Common myeloid progenitor, CD34-positive (primary cell): ENCODE measurements around the gene CDK14.

ENCODE experiments used
- CTCF ChIA-PET: fragments of 350-600 bp; sonication (Branson Sonifier 250); formaldehyde crosslinking; loops from one replicate; lab custom pipeline; 2021; ENCODE audit warnings: antibody characterized with exemption; lab: Charles Lee
- POLR2A ChIA-PET: fragments of 350-600 bp; sonication (Branson Sonifier 250); formaldehyde crosslinking; loops from one replicate; lab custom pipeline; 2021; ENCODE audit warnings: antibody characterized with exemption; lab: Charles Lee
- DNase-seq, 3 donors: peaks; one replicate each; pipeline versions ENCODE4 v3.0.0 to v3.0.0-alpha.2; 2013
- H3K27ac ChIP-seq, 2 experiments: 1 replicate in 1 of 2; 2 replicates in 1 of 2; pipeline ENCODE4 v1.7.0; 2013; ENCODE audit warnings: inconsistent platforms in 2 of 2, low read length in 2 of 2, mild to moderate bottlenecking in 2 of 2, low read depth in 1 of 2, moderate library complexity in 1 of 2; ENCODE audit not compliant: severe bottlenecking in 2 of 2, insufficient read depth in 1 of 2, poor library complexity in 1 of 2
- H3K27me3 ChIP-seq, 5 experiments: replicated peaks in 2 of 5; 1 replicate in 3 of 5; 2 replicates in 2 of 5; pipeline versions ENCODE4 v1.6.1 to v1.7.0; 2013; ENCODE audit warnings: low read length in 4 of 5, mild to moderate bottlenecking in 2 of 5, moderate library complexity in 2 of 5, inconsistent platforms in 1 of 5; ENCODE audit not compliant: insufficient read depth in 5 of 5, control insufficient read depth in 4 of 5
- H3K36me3 ChIP-seq, 4 experiments: 1 replicate in 2 of 4; 2 replicates in 2 of 4; pipeline versions ENCODE4 v1.6.1 to v1.7.0; 2013; ENCODE audit warnings: low read length in 3 of 4, control low read depth in 1 of 4, mild to moderate bottlenecking in 1 of 4; ENCODE audit not compliant: control insufficient read depth in 4 of 4, insufficient read depth in 4 of 4
- H3K4me1 ChIP-seq, 4 experiments: 1 replicate in 3 of 4; 2 replicates in 1 of 4; pipeline versions ENCODE4 v1.6.1 to v1.7.1; 2013; ENCODE audit warnings: low read length in 3 of 4, mild to moderate bottlenecking in 3 of 4, control low read depth in 1 of 4, inconsistent platforms in 1 of 4, moderate library complexity in 1 of 4; ENCODE audit not compliant: control insufficient read depth in 4 of 4, insufficient read depth in 4 of 4; ENCODE audit errors: control extremely low read depth in 1 of 4
- H3K4me3 ChIP-seq, 7 experiments: 1 replicate in 4 of 7; 2 replicates in 3 of 7; pipeline versions ENCODE4 v1.5.1 to v1.7.0; 2013; ENCODE audit warnings: mild to moderate bottlenecking in 7 of 7, low read length in 6 of 7, moderate library complexity in 6 of 7, inconsistent platforms in 2 of 7, low read depth in 2 of 7, control low read depth in 1 of 7; ENCODE audit not compliant: insufficient read depth in 4 of 7, control insufficient read depth in 1 of 7; ENCODE audit errors: extremely low read depth in 1 of 7
- H3K9me3 ChIP-seq, 5 experiments: 1 replicate in 4 of 5; 2 replicates in 1 of 5; pipeline versions ENCODE4 v1.6.1 to v1.7.1; 2013; ENCODE audit warnings: low read length in 4 of 5, mild to moderate bottlenecking in 2 of 5, inconsistent platforms in 1 of 5, low read depth in 1 of 5, moderate library complexity in 1 of 5; ENCODE audit not compliant: control insufficient read depth in 4 of 5, insufficient read depth in 2 of 5; ENCODE audit errors: control extremely low read depth in 1 of 5
- WGBS: methylation state at CpG from one replicate; pipeline ENCODE4 v1.1.5; 2013; ENCODE audit not compliant: insufficient coverage; 5-methylcytosine and 5-hydroxymethylcytosine counted together

CDK14 gene

DNA sequence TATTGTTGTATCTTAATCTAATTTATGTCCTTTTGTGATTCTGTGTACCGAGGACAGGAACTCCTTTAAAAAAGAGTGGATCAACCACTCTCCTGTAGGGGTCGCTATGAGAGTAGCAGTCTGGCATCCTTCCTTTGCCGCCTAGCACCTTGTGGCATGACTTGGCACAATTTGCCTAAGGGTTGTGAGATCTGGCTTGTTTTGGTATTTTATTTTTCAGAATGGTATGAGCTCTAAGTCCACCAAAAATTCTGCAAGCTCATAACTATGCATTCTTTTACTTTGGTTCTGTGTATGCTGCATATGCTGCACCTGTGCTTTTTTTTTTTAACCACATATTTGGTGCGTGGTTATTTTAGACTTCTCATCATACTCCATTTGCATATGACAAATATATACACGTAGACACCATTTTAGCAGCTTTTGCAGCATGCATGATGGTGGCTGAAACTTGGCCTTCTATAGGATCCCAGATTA lies 112.8 kb downstream of the CDK14 start:
- peak; percentile 45 to 84 (median 80) for DNase-seq
- 71% methylated on average over 3 of the region's 5 CpGs for WGBS
- Histone ChIP-seq H3K27me3 (no peaks in the 10 kb centered on the region), H3K27ac (no peak overlapping the region), H3K4me3 (no peak overlapping the region), H3K9me3 (no peaks in the 10 kb centered on the region), H3K4me1 (no peaks in the 10 kb centered on the region), H3K36me3 (no peaks in the 10 kb centered on the region)
- ChIA-PET CTCF (interaction anchor here (0.6 to 1.5 kb wide), 4 partner anchors 9 to 13 kb away, joined by 3 to 6 read pairs (median 4); no protein-coding TSS in a partner anchor), POLR2A (interaction anchor here (0.6 kb wide), 1 partner anchor 12 kb away, joined by 10 read pairs; no protein-coding TSS in a partner anchor)

GRCh38 chr7:90709501-90710465 lies 113.7 kb downstream of the CDK14 start:
- DNase-seq = peak in 2 of 3 donors; percentile 31 to 43
- Histone ChIP-seq H3K4me3 (no peak overlapping the region), H3K4me1 (no peaks in the 10 kb centered on the region), H3K27me3 (no peaks in the 10 kb centered on the region), H3K36me3 (no peaks in the 10 kb centered on the region), H3K27ac (no peak overlapping the region), H3K9me3 (no peaks in the 10 kb centered on the region)
- WGBS = 88% methylated on average over 6 of the region's 11 CpGs
- ChIA-PET POLR2A (interaction anchor here (0.5 to 1.4 kb wide), 3 partner anchors 8 to 33 kb away, joined by 3 to 10 read pairs (median 3); no protein-coding TSS in a partner anchor), CTCF (interaction anchor here (1.2 to 1.5 kb wide), 4 partner anchors 8 to 315 kb away, joined by 3 to 6 read pairs (median 4); no protein-coding TSS in a partner anchor)

DNA sequence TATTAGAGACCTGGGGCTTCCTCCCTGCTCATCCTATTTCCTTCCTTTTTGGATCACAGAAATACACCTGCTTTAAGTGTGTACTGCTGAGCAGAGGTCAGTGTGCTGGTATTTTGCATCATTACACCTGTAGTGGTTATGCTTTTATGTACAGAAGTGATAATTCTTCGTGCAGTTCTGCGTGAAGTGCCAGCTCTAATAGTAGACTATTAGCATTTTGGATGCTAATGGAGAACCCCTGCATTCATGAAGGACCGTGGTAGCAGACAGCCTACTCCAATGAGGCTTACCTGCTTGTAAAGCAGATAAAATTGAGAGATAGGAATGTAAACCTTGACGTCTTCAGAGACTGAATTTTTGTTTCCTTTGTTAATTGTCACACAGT lies 114.3 kb downstream of the CDK14 start:
- no peaks in the 10 kb centered on the region for H3K9me3 ChIP-seq
- H3K36me3 ChIP-seq = no peaks in the 10 kb centered on the region
- no peak for DNase-seq
- ChIA-PET POLR2A (interaction anchor here (0.5 to 1.4 kb wide), 2 partner anchors 9 to 34 kb away, joined by 3 read pairs; no protein-coding TSS in a partner anchor), CTCF (interaction anchor here (1.2 kb wide), 1 partner anchor 314 kb away, joined by 3 read pairs; no protein-coding TSS in a partner anchor)
- no peaks in the 10 kb centered on the region for H3K4me1 ChIP-seq
- 91% methylated on average over 4 of the region's 4 CpGs for WGBS
- no peak overlapping the region for H3K27ac ChIP-seq
- no peaks in the 10 kb centered on the region for H3K27me3 ChIP-seq
- peak overlapping the region in 1 of 7 experiments; percentile 16 for H3K4me3 ChIP-seq

GRCh38 chr7:90713628-90714027 lies 117.5 kb downstream of the CDK14 start:
- CTCF ChIA-PET = interaction anchor here (1.0 kb wide), 1 partner anchor 11 kb away, joined by 3 read pairs; no protein-coding TSS in a partner anchor
- Histone ChIP-seq H3K9me3 (no peaks in the 10 kb centered on the region), H3K4me3 (no peak overlapping the region), H3K27ac (no peak overlapping the region), H3K36me3 (no peaks in the 10 kb centered on the region), H3K27me3 (no peaks in the 10 kb centered on the region), H3K4me1 (no peaks in the 10 kb centered on the region)
- no peak for DNase-seq
- POLR2A ChIA-PET = no interaction called here
- 100% methylated on average over 1 of the region's 1 CpG for WGBS

DNA sequence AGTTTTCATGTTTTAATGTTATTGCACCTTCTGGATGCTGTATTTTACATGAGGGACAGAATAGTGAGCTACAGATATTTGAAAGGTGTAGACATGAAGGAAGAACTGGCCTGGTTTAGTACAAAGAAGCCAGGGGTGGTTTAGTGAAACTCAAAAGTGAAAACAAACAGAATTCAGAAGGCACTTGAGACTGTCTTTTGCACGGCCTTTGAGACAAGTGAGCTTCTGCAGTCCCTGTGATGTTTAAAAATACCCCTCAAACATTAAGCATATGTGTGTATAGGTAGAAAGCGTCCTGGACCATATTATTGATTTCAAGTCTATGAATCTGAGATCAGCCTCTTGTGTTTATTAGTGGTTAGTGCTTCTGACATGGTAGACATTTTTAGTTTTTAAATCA lies 118.9 kb downstream of the CDK14 start:
- H3K27ac ChIP-seq = no peak overlapping the region
- H3K4me3 ChIP-seq = no peak overlapping the region
- no peaks in the 10 kb centered on the region for H3K4me1 ChIP-seq
- ChIA-PET POLR2A (no interaction called here), CTCF (interaction anchor here (0.6 to 1.4 kb wide), 2 partner anchors 19 to 403 kb away, joined by 3 read pairs; no protein-coding TSS in a partner anchor)
- no peaks in the 10 kb centered on the region for H3K9me3 ChIP-seq
- 93% methylated on average over 2 of the region's 2 CpGs for WGBS
- no peaks in the 10 kb centered on the region for H3K36me3 ChIP-seq
- no peaks in the 10 kb centered on the region for H3K27me3 ChIP-seq
- no peak for DNase-seq

- Histone ChIP-seq H3K27me3 (no peaks in the 10 kb centered on the region), H3K9me3 (no peaks in the 10 kb centered on the region), H3K27ac (no peak overlapping the region), H3K4me1 (no peaks in the 10 kb centered on the region), H3K36me3 (no peaks in the 10 kb centered on the region), H3K4me3 (no peak overlapping the region)
- ChIA-PET POLR2A (interaction anchor here (0.6 kb wide), 1 partner anchor 31 kb away, joined by 3 read pairs; no protein-coding TSS in a partner anchor), CTCF (interaction anchor here (1.0 to 2.2 kb wide), 3 partner anchors 8 to 10 kb away, joined by 3 to 9 read pairs (median 4); no protein-coding TSS in a partner anchor)
- 100% methylated on average over 2 of the region's 5 CpGs for WGBS
- no peak for DNase-seq
Measured at GRCh38 chr7:90717296-90718060, 121.4 kb downstream of the CDK14 start.
